Keratinocyte (primary cell): Measurements from ENCODE around the gene MPPED1. TPM values are rescaled to one million over a fixed set of nuclear protein-coding genes. Genes with fewer than 3 reads are reported as not detected.

Source experiments
- DNase-seq: peaks from one replicate; pipeline ENCODE4 v3.0.0-alpha.2; 2011; ENCODE audit warnings: low read depth, missing footprints, low spot score
- FAIRE-seq: peaks from 2 replicates; lab custom pipeline; 2011; peaks lifted over from hg19 to GRCh38; lab: Jason Lieb, UNC
- H2AFZ ChIP-seq: 2 replicates; pipeline ENCODE4 v1.6.0; 2012; ENCODE audit warnings: low read length, control low read depth, inconsistent platforms; ENCODE audit not compliant: control insufficient read depth
- H3K27ac ChIP-seq: 2 replicates; pipeline ENCODE4 v1.5.1; 2011; ENCODE audit warnings: low read length; ENCODE audit not compliant: control insufficient read depth, insufficient read depth
- H3K27me3 ChIP-seq: 3 replicates; pipeline ENCODE4 v1.6.0; 2011; ENCODE audit warnings: low read length; ENCODE audit not compliant: control insufficient read depth, insufficient read depth; ENCODE audit errors: extremely low read depth
- H3K36me3 ChIP-seq, 2 experiments: 2 replicates in 1 of 2; 3 replicates in 1 of 2; pipeline ENCODE4 v1.5.1; 2011; ENCODE audit warnings: low read length in 2 of 2, mild to moderate bottlenecking in 1 of 2; ENCODE audit not compliant: control insufficient read depth in 2 of 2, insufficient read depth in 2 of 2; ENCODE audit errors: extremely low read depth in 1 of 2
- H3K4me1 ChIP-seq: 3 replicates; pipeline ENCODE4 v1.5.1; 2011; ENCODE audit warnings: low read length; ENCODE audit not compliant: control insufficient read depth, insufficient read depth; ENCODE audit errors: extremely low read depth
- H3K4me2 ChIP-seq: 3 replicates; pipeline ENCODE4 v1.6.0; 2011; ENCODE audit warnings: low read depth, low read length; ENCODE audit not compliant: control insufficient read depth, insufficient read depth; ENCODE audit errors: extremely low read depth
- H3K4me3 ChIP-seq, 3 experiments: fragments of 200-600 bp in 1 of 3; sonication (generic) in 1 of 3; 2 replicates in 2 of 3; 3 replicates in 1 of 3; pipeline ENCODE4 v1.5.1; 2011 to 2016; ENCODE audit warnings: low read length in 3 of 3, mild to moderate bottlenecking in 3 of 3, control low read depth in 2 of 3, inconsistent platforms in 1 of 3, low read depth in 1 of 3, mixed read lengths in 1 of 3, mixed run types in 1 of 3, moderate library complexity in 1 of 3; ENCODE audit not compliant: control insufficient read depth in 2 of 3, insufficient read depth in 2 of 3; ENCODE audit errors: extremely low read depth in 1 of 3
- H3K79me2 ChIP-seq: 2 replicates; pipeline ENCODE4 v1.6.0; 2012; ENCODE audit warnings: low read length; ENCODE audit not compliant: control insufficient read depth, insufficient read depth
- H3K9ac ChIP-seq: 3 replicates; pipeline ENCODE4 v1.6.0; 2011; ENCODE audit warnings: low read length; ENCODE audit not compliant: control insufficient read depth, insufficient read depth; ENCODE audit errors: extremely low read depth
- H3K9me1 ChIP-seq: 3 replicates; pipeline ENCODE4 v1.6.0; 2011; ENCODE audit warnings: low read length; ENCODE audit not compliant: control insufficient read depth, insufficient read depth; ENCODE audit errors: extremely low read depth
- H3K9me3 ChIP-seq: 2 replicates; pipeline ENCODE4 v1.5.1; 2012; ENCODE audit warnings: low read depth, low read length; ENCODE audit not compliant: control insufficient read depth
- H4K20me1 ChIP-seq: 3 replicates; pipeline ENCODE4 v1.6.0; 2011; ENCODE audit warnings: low read length; ENCODE audit not compliant: control insufficient read depth, insufficient read depth; ENCODE audit errors: extremely low read depth
- EZH2 ChIP-seq: IDR thresholded peaks from one replicate; pipeline ENCODE4 v1.6.1; 2012; ENCODE audit warnings: inconsistent platforms, mild to moderate bottlenecking, low read length, moderate library complexity
- dilution Hi-C: fragments of 300-500 bp; cut with MboI; formaldehyde crosslinking; loops from one replicate; pipeline ENCODE4 v1.7.0; 2020; ENCODE audit warnings: low sequenced_read_pairs; ENCODE audit not compliant: extremely low pct_ligation_motif_present
- polyA plus RNA-seq, 5 experiments: library from polyadenylated mRNA; depleted of rRNA in 3 of 5; stranded (reverse) in 3 of 5; stranded (forward) in 1 of 5; unstranded in 1 of 5; fragments of >200 nt; gene quantifications; 1 replicate in 1 of 5; 2 replicates in 3 of 5; 3 replicates in 1 of 5; pipeline versions ENCODE4 v1.2.1 to v1.2.3, GENCODE V29; 2011 to 2012; ENCODE audit warnings: missing spikeins in 2 of 5, low read depth in 1 of 5, low replicate concordance in 1 of 5
- TF ChIP-seq, protein P1 (sequence below), 3 experiments: IDR thresholded peaks in 1 of 3; conservative IDR thresholded peaks in 1 of 3; optimal IDR thresholded peaks in 1 of 3; 2 replicates in 2 of 3; 3 replicates in 1 of 3; pipeline versions ENCODE3 to v1.5.1; 2011; ENCODE audit warnings: low read length in 3 of 3, mild to moderate bottlenecking in 3 of 3, moderate library complexity in 2 of 3, control low read depth in 1 of 3, inconsistent platforms in 1 of 3; ENCODE audit not compliant: insufficient read depth in 2 of 3; ENCODE audit errors: extremely low read depth in 1 of 3

Gene MPPED1
- polyA plus RNA-seq, 1 donor (not counting 4 experiments of a cell fraction or from before 2014, with no cell fraction given), result not detected

DNA sequence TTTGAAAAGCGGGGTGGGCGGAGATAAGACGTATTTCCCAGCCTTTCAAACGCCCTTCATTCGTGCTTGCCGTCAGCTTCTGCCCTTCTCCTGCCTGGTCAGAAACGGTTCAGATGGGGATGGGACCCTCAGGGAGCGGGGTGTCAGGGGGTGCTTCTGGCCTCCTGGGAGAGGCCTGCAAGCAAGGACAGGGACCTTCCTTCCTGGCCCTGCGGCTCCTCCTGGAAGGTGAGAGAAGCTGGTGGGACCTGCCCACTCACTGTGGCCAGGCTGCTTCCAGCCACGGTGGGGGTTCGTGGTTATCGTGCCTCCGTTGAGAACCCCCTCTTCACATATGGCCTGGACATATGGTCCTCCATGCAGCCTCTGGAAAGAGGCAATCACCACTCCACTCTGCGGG lies 104.6 kb downstream of the MPPED1 start:
- Histone ChIP-seq H3K9ac (no peak overlapping the region), H2AFZ (no peak overlapping the region), H3K4me3 (no peak overlapping the region), H3K27ac (no peak overlapping the region), H3K4me1 (peaks cover 9% of the 10 kb centered on the region), H3K4me2 (no peak overlapping the region), H3K9me1 (no peaks in the 10 kb centered on the region), H4K20me1 (no peaks in the 10 kb centered on the region), H3K79me2 (no peaks in the 10 kb centered on the region), H3K9me3 (no peaks in the 10 kb centered on the region), H3K27me3 (no peaks in the 10 kb centered on the region), H3K36me3 (no peaks in the 10 kb centered on the region)
- no peak for TF ChIP-seq EZH2
- dilution Hi-C loops, result no loop called here
- FAIRE-seq, result no peak
- no peak for DNase-seq

DNA sequence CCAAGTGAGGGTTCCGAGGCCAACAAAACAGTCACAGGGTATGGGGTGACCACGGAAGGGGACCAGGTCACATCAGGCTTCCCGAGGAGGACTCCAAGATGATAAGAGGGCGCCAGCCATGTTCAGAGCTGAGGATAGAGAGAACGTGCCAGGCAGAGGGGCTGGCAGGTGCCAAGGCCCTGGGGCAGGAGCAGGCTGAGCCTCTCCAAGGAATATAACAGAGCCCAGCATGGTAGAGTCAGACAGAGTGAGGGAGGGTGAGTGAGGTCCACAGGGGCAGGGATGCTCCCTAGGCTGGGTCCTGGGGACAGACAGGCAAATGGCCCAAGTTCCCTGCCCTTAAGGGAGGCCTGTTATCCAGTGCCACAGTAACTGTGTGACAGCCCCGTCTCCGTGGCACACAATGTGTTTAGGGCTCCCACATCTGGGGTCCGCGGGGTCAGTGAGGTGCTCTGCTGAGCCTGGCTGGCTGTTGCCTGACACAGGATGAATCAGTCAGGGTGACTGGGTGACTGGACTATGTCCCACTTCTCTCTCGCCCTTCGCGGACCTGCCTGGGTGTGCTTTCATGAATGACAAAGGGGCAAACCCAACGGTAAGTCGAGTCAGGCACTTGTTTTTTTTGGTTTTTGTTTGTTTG lies 105.3 kb downstream of the MPPED1 start:
- H4K20me1 ChIP-seq, result no peaks in the 10 kb centered on the region
- no peaks in the 10 kb centered on the region for H3K79me2 ChIP-seq
- DNase-seq (no peak), FAIRE-seq (no peak)
- no peaks in the 10 kb centered on the region for H3K36me3 ChIP-seq
- H3K27me3 ChIP-seq, result no peaks in the 10 kb centered on the region
- H3K9me1 ChIP-seq, result no peaks in the 10 kb centered on the region
- H2AFZ ChIP-seq, result no peak overlapping the region
- H3K4me1 ChIP-seq, result peaks cover 5% of the 10 kb centered on the region
- H3K4me3 ChIP-seq, result no peak overlapping the region
- no peak overlapping the region for H3K9ac ChIP-seq
- no peaks in the 10 kb centered on the region for H3K9me3 ChIP-seq
- dilution Hi-C loops, result no loop called here
- H3K4me2 ChIP-seq, result no peak overlapping the region
- no peak for TF ChIP-seq EZH2
- TF ChIP-seq, protein P1, sequence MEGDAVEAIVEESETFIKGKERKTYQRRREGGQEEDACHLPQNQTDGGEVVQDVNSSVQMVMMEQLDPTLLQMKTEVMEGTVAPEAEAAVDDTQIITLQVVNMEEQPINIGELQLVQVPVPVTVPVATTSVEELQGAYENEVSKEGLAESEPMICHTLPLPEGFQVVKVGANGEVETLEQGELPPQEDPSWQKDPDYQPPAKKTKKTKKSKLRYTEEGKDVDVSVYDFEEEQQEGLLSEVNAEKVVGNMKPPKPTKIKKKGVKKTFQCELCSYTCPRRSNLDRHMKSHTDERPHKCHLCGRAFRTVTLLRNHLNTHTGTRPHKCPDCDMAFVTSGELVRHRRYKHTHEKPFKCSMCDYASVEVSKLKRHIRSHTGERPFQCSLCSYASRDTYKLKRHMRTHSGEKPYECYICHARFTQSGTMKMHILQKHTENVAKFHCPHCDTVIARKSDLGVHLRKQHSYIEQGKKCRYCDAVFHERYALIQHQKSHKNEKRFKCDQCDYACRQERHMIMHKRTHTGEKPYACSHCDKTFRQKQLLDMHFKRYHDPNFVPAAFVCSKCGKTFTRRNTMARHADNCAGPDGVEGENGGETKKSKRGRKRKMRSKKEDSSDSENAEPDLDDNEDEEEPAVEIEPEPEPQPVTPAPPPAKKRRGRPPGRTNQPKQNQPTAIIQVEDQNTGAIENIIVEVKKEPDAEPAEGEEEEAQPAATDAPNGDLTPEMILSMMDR (optimal IDR thresholded peaks at IDR 0.05 in 1 of 3, IDR thresholded peaks at IDR 0.05 in 1 of 3, conservative IDR thresholded peaks at IDR 0.05 in 1 of 3; ENCODE audit: extremely low read depth in 1 of 3, insufficient read depth in 2 of 3, low read length in 3 of 3), result no peak
- H3K27ac ChIP-seq, result no peak overlapping the region

- Histone ChIP-seq H3K4me3 (no peak overlapping the region), H3K4me2 (no peak overlapping the region), H4K20me1 (no peaks in the 10 kb centered on the region), H3K27ac (no peak overlapping the region), H3K36me3 (no peaks in the 10 kb centered on the region), H3K4me1 (peaks cover 7% of the 10 kb centered on the region), H3K27me3 (no peaks in the 10 kb centered on the region), H3K9ac (no peak overlapping the region), H3K9me1 (no peaks in the 10 kb centered on the region), H3K79me2 (no peaks in the 10 kb centered on the region), H2AFZ (no peak overlapping the region), H3K9me3 (no peaks in the 10 kb centered on the region)
- dilution Hi-C loops, result no loop called here
- TF ChIP-seq EZH2, result no peak
- TF ChIP-seq, protein P1 (optimal IDR thresholded peaks at IDR 0.05 in 1 of 3, IDR thresholded peaks at IDR 0.05 in 1 of 3, conservative IDR thresholded peaks at IDR 0.05 in 1 of 3; ENCODE audit: extremely low read depth in 1 of 3, insufficient read depth in 2 of 3, low read length in 3 of 3), result no peak
- DNase-seq (no peak), FAIRE-seq (no peak)
Measured at GRCh38 chr22:43520632-43521039, 108.8 kb downstream of the MPPED1 start.
